ENCODE measurements around the gene PAPSS1. TPM values are rescaled to one million over a fixed set of nuclear protein-coding genes. Genes with fewer than 3 reads are reported as not detected.

The PAPSS1 gene
- total RNA-seq, 6 experiments from 2014 or later: 55.5 to 64.7 (median 62.9) TPM

DNA sequence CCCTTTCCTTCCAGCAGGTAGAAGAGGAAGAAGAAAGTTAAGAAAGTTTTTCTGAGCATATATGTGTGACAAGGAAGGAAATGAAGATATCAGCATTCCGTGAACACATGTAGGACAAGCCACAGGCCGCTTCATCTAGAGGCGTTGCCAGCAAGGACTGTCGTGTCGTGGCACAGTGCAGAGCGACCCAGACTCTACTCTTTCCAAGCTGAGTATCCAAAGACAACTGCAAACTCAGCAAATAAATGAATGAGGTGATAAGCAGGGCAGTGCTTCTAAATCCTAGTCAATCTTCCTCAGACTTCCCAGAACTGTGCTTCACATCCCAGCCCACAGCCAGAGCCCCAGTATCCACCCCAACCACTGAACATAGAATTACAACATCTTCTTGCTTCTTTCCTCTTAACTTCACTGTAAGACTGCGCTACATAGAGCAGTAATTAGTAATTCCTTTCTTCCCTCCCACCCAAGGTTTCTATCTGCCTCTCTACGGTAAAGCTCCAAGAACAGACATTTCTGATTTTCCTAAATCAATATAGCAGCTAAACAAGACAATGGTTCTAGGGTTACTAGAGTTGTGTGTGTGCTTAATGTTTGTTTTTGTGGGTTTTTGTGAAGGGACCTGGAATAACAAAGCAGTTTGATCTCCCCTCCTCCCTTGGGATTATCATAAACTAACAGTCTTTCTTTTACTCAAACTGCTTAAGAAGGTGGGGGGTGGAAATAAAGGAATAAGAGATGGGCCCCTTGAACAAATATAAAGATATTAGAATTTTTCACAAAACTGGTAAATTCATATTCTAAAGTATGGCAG, 71.6 kb downstream of the PAPSS1 start:
- Mint-ChIP-seq H3K36me3 (ENCODE audit: low read depth) (peaks cover 23% of the 10 kb centered on the region), H3K27ac (no peak overlapping the region), H3K27me3 (ENCODE audit: insufficient read depth) (no peaks in the 10 kb centered on the region), H3K9me3 (no peaks in the 10 kb centered on the region), H3K4me3 (no peak overlapping the region), H3K4me1 (ENCODE audit: low read depth) (peaks cover 9% of the 10 kb centered on the region)
- no peak for DNase-seq
- TF ChIP-seq, protein P1, sequence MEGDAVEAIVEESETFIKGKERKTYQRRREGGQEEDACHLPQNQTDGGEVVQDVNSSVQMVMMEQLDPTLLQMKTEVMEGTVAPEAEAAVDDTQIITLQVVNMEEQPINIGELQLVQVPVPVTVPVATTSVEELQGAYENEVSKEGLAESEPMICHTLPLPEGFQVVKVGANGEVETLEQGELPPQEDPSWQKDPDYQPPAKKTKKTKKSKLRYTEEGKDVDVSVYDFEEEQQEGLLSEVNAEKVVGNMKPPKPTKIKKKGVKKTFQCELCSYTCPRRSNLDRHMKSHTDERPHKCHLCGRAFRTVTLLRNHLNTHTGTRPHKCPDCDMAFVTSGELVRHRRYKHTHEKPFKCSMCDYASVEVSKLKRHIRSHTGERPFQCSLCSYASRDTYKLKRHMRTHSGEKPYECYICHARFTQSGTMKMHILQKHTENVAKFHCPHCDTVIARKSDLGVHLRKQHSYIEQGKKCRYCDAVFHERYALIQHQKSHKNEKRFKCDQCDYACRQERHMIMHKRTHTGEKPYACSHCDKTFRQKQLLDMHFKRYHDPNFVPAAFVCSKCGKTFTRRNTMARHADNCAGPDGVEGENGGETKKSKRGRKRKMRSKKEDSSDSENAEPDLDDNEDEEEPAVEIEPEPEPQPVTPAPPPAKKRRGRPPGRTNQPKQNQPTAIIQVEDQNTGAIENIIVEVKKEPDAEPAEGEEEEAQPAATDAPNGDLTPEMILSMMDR (IDR thresholded peaks at IDR 0.05): no peak

- DNase-seq: no peak
- TF ChIP-seq, protein P1 (IDR thresholded peaks at IDR 0.05): no peak
- Mint-ChIP-seq H3K4me1 (ENCODE audit: low read depth) (peaks cover 9% of the 10 kb centered on the region), H3K4me3 (no peak overlapping the region), H3K27me3 (ENCODE audit: insufficient read depth) (no peaks in the 10 kb centered on the region), H3K27ac (no peak overlapping the region), H3K9me3 (no peaks in the 10 kb centered on the region), H3K36me3 (ENCODE audit: low read depth) (peaks cover 20% of the 10 kb centered on the region)
These were observed 72.4 kb downstream of the PAPSS1 start for GRCh38 chr4:107647591-107647990.

- Mint-ChIP-seq H3K27ac (no peak overlapping the region), H3K36me3 (ENCODE audit: low read depth) (peaks cover 16% of the 10 kb centered on the region), H3K9me3 (no peaks in the 10 kb centered on the region), H3K4me3 (no peak overlapping the region), H3K27me3 (ENCODE audit: insufficient read depth) (no peaks in the 10 kb centered on the region), H3K4me1 (ENCODE audit: low read depth) (peaks cover 14% of the 10 kb centered on the region)
- DNase-seq: no peak
- TF ChIP-seq, protein P1 (IDR thresholded peaks at IDR 0.05): no peak
These were observed 74.4 kb downstream of the PAPSS1 start for GRCh38 chr4:107645604-107646003.

GRCh38 chr4:107643021-107643420, 77.0 kb downstream of the PAPSS1 start:
- TF ChIP-seq, protein P1 (IDR thresholded peaks at IDR 0.05): no peak
- H3K4me1 Mint-ChIP-seq (ENCODE audit: low read depth): peaks cover 13% of the 10 kb centered on the region
- H3K27ac Mint-ChIP-seq: no peak overlapping the region

DNA sequence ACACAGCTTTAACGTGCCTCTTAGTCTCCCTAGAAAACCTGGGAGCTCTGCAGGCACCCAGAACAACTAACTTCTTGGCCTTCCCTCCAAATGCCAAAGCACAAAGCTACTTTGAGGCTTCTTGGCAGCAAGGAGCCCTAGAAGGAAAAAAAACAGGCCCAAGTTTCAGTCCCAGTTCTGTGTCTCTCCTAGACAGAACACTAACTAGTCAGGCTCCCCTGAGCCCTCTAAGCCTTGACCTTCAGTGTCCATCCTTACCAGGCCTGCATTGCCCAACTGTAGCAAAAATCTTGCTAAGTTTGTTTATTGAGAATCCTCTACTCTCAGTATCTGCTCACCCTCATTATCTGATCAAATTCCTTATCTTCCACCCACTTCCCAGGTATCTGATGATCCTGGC, 79.2 kb downstream of the PAPSS1 start:
- no peaks in the 10 kb centered on the region for H3K9me3 Mint-ChIP-seq
- no peak overlapping the region for H3K27ac Mint-ChIP-seq
- no peak overlapping the region for H3K4me3 Mint-ChIP-seq
- TF ChIP-seq, protein P1 (IDR thresholded peaks at IDR 0.05): no peak
- peaks cover 5% of the 10 kb centered on the region; the same call in 1 of the 2 replicates for H3K4me1 Mint-ChIP-seq (ENCODE audit: low read depth)
- peaks cover 8% of the 10 kb centered on the region for H3K36me3 Mint-ChIP-seq (ENCODE audit: low read depth)
- H3K27me3 Mint-ChIP-seq (ENCODE audit: insufficient read depth): no peaks in the 10 kb centered on the region
- DNase-seq: no peak

More at GRCh38 chr4:107643021-107643420, 77.0 kb downstream of the PAPSS1 start:
- no peak for DNase-seq
- no peak overlapping the region for H3K4me3 Mint-ChIP-seq
- no peaks in the 10 kb centered on the region for H3K27me3 Mint-ChIP-seq (ENCODE audit: insufficient read depth)
- H3K36me3 Mint-ChIP-seq (ENCODE audit: low read depth): peaks cover 15% of the 10 kb centered on the region
- H3K9me3 Mint-ChIP-seq: no peaks in the 10 kb centered on the region

All from HFFc6 (cell line).